Heart left ventricle (tissue), 16 donors: ENCODE data around the gene LHFPL2. TPM values are rescaled to one million over a fixed set of nuclear protein-coding genes. Genes with fewer than 3 reads are reported as not detected.
A peak's percentile ranks its signal among the peaks of the same experiment; 100 is the strongest.
"Not testable (repeated sequence)": the region's sequence is repeated elsewhere in the genome, so short reads cannot be mapped to it uniquely, and the experiment has no call there.

Experiments used
- ATAC-seq, 4 donors: fragments of 200-7000 bp; cut with Tn5 transposase; one replicate each; pipeline ENCODE4 v1.9.1; 2020 to 2022; ENCODE audit warnings: moderate library complexity in 4 of 4, mild to moderate bottlenecking in 3 of 4, moderate number of reproducible peaks in 1 of 4
- DNase-seq, 5 donors: peaks; one replicate each; pipeline ENCODE4 v3.0.0-alpha.2; 2020
- H3K27ac ChIP-seq, 12 donors: fragments of 200-600 bp; sonication (generic) in 4 of 12; one replicate each; pipeline versions ENCODE4 v1.5.0 to v1.8.0; 2016 to 2022; ENCODE audit warnings: mild to moderate bottlenecking in 2 of 12
- H3K27me3 ChIP-seq, 9 donors: fragments of 200-600 bp; sonication (generic) in 2 of 9; one replicate each; pipeline versions ENCODE4 v1.5.1 to v1.8.0; 2016 to 2022; ENCODE audit warnings: mild to moderate bottlenecking in 3 of 9
- H3K36me3 ChIP-seq, 9 donors: fragments of 200-600 bp; sonication (generic) in 2 of 9; one replicate each; pipeline versions ENCODE4 v1.5.0 to v1.8.0; 2018 to 2022; ENCODE audit warnings: mild to moderate bottlenecking in 2 of 9
- H3K4me1 ChIP-seq, 12 donors: fragments of 200-600 bp; sonication (generic) in 4 of 12; one replicate each; pipeline versions ENCODE4 v1.5.0 to v1.8.0; 2016 to 2022; ENCODE audit warnings: mild to moderate bottlenecking in 3 of 12
- H3K4me3 ChIP-seq, 12 donors: fragments of 200-600 bp; sonication (generic) in 4 of 12; one replicate each; pipeline versions ENCODE4 v1.5.0 to v1.8.0; 2017 to 2022; ENCODE audit warnings: mild to moderate bottlenecking in 9 of 12, moderate library complexity in 4 of 12
- H3K9me3 ChIP-seq, 12 donors: fragments of 200-600 bp; sonication (generic) in 4 of 12; one replicate each; pipeline versions ENCODE4 v1.5.0 to v1.8.0; 2016 to 2022; ENCODE audit warnings: mild to moderate bottlenecking in 1 of 12
- POLR2A ChIP-seq, 2 donors: fragments of 450-650 bp; IDR thresholded peaks; one replicate each; pipeline ENCODE4 v1.6.1; 2017; ENCODE audit warnings: antibody characterized with exemption in 2 of 2, mild to moderate bottlenecking in 2 of 2, moderate library complexity in 2 of 2
- WGBS, 4 donors: extraction: QIAGEN DNeasy Blood & Tissue Kit in 2 of 4; methylation state at CpG; one replicate each; pipeline versions ENCODE4 v1.1.5 to v1.1.7; 2013 to 2018; 5-methylcytosine and 5-hydroxymethylcytosine counted together
- intact Hi-C, 10 donors: fragments of 100-400 bp; cut with DNase I; formaldehyde crosslinking; loops; one replicate each; pipeline versions ENCODE4 v1.11.1 to v1.14.2; 2022
- polyA plus RNA-seq, 2 donors: library from polyadenylated mRNA; stranded (reverse); fragments of 200-250 nt; gene quantifications; one replicate each; pipeline ENCODE4 v1.2.3, GENCODE V29; 2013
- total RNA-seq, 9 donors: library from RNA; depleted of rRNA in 2 of 9; stranded (reverse); fragments of >200 nt in 2 of 9; fragmentation: NEBNext Ultra II Directional in 3 of 9; extraction: Animal tissue kit (Norgen Biotek cat#: 25700) in 3 of 9; gene quantifications; one replicate each; pipeline versions ENCODE4 v1.1.0 to v1.2.4, GENCODE V29; 2016 to 2023
- TF ChIP-seq, protein P1 (sequence below), 12 donors: fragments of 200-600 bp; sonication (generic) in 4 of 12; IDR thresholded peaks; one replicate each; pipeline versions ENCODE4 v1.5.0 to v1.8.0; 2018 to 2022; ENCODE audit warnings: antibody characterized with exemption in 12 of 12, mild to moderate bottlenecking in 5 of 12
- donor health status: ischemic (EF 13 %, LVEDD 7.1; RV severe dilation, severe dysfunction).
- donor health status: healthy with polysubstance abuse.
- donor health status: DM: no; HTN: yes; CAD: no.
- donor health status: DM: no; HTN: no; CAD: no.
- donor health status: ischemic (EF 25% LVEDD 6.9; RV normal size, moderate dysfunction).
- donor health status: ischemic (EF 25% LVEDD 5.7; RV mildly dilated, moderate dysfunction).
- donor health status: healthy.
- donor health status: DM: yes; HTN: yes; CAD: no.
- donor health status: ischemic (EF 35%, LVEDD 5.7; RV mildly dilated, moderate dysfunction).
- donor health status: nonischemic (EF 11% LVEDD 7.7; RV severe dilation, severe dysfunction).
- donor health status: DM: yes; HTN: yes; CAD: no.
- donor health status: PGD.
- donor health status: ischemic (EF 29% LVEDD 5.4; RV normal size, mild dysfunction).
- donor health status: nonischemic (EF 23%, LVEDD 6.1; RV moderate dilation, normal function).

The LHFPL2 gene
- total and polyA plus RNA-seq, 11 donors = 1.8 to 35.6 (median 10.1) TPM

DNA sequence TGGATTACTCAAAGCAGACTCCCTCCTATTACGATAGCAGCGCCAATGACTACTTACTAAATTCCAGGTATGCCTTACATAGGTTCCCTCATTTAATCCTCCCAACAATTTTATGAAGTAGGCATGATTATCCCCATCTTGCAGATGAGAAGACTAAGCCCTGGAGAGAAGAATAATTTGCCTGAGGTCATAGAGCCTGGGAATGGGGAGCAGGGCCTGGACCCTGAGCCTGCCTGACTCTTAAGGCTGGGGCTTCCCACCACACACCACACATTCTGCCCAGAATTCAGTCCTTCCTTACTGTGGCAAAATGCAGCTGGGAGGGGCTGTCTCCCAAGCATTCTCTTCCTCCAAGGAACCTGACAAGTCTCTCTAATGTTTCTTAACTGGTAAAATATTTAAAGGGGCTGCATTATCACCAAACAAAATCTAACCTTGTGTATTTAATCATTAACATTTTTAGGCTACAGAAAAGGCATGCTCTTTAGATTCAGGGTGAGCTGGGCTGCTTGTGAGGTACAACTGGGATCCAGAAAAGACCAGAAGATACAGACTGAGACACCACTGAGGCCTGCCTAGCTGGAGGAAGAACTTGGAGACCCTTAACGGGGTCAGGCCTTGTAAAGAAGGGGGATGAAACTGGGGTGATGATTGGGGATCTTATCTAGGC lies 26.1 kb downstream of the LHFPL2 start:
- peaks cover 0 to 8% (median 5%) of the 10 kb centered on the region in 12 donors for H3K9me3 ChIP-seq
- no peak for DNase-seq
- H3K4me3 ChIP-seq = no peak overlapping the region
- TF ChIP-seq POLR2A (IDR thresholded peaks at IDR 0.05) = no peak
- TF ChIP-seq, protein P1, sequence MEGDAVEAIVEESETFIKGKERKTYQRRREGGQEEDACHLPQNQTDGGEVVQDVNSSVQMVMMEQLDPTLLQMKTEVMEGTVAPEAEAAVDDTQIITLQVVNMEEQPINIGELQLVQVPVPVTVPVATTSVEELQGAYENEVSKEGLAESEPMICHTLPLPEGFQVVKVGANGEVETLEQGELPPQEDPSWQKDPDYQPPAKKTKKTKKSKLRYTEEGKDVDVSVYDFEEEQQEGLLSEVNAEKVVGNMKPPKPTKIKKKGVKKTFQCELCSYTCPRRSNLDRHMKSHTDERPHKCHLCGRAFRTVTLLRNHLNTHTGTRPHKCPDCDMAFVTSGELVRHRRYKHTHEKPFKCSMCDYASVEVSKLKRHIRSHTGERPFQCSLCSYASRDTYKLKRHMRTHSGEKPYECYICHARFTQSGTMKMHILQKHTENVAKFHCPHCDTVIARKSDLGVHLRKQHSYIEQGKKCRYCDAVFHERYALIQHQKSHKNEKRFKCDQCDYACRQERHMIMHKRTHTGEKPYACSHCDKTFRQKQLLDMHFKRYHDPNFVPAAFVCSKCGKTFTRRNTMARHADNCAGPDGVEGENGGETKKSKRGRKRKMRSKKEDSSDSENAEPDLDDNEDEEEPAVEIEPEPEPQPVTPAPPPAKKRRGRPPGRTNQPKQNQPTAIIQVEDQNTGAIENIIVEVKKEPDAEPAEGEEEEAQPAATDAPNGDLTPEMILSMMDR (IDR thresholded peaks at IDR 0.05) = no peak
- 92 to 99% (median 96%) methylated on average over 3 of the region's 3 CpGs for WGBS, 4 donors
- peaks cover 0 to 18% (median 3%) of the 10 kb centered on the region in 9 donors for H3K36me3 ChIP-seq
- no peaks in the 10 kb centered on the region for H3K27me3 ChIP-seq
- ATAC-seq = no peak
- no peak overlapping the region for H3K27ac ChIP-seq
- intact Hi-C loops = no loop called here
- peaks cover 0 to 25% (median 11%) of the 10 kb centered on the region in 12 donors for H3K4me1 ChIP-seq

DNA sequence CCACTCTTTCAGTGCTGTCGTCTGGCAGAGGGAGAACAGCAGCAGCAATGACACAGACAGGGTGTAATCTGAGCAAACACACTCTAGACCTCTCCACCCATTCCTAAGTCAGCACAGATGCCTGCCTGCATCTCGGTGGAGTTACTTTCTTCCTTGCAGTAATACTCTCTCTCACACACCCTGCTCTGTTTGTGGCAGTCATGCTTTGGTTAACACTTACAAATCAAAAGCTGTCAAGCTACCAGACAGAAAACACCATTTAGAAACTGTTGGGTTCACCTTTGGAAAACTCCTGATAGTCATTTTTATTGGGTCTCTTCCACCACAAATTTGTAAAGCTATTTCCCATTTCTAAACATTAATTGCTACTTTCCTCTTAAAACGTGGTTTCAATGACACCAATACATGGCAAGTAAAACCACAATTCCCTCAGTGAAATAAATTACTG lies 27.3 kb downstream of the LHFPL2 start:
- Histone ChIP-seq H3K27ac (no peak overlapping the region), H3K9me3 (peaks cover 0 to 8% (median 5%) of the 10 kb centered on the region in 12 donors), H3K4me1 (peaks cover 0 to 18% (median 10%) of the 10 kb centered on the region in 12 donors), H3K36me3 (peaks cover 0 to 18% (median 2%) of the 10 kb centered on the region in 9 donors), H3K27me3 (no peaks in the 10 kb centered on the region), H3K4me3 (no peak overlapping the region)
- no peak for TF ChIP-seq POLR2A (IDR thresholded peaks at IDR 0.05)
- TF ChIP-seq, protein P1 (IDR thresholded peaks at IDR 0.05) = no peak
- ATAC-seq (peak in 1 of 4 donors; percentile 34), DNase-seq (no peak)
- intact Hi-C loops = no loop called here
- WGBS, 4 donors = 48 to 69% (median 56%) methylated on average over 3 of the region's 3 CpGs

DNA sequence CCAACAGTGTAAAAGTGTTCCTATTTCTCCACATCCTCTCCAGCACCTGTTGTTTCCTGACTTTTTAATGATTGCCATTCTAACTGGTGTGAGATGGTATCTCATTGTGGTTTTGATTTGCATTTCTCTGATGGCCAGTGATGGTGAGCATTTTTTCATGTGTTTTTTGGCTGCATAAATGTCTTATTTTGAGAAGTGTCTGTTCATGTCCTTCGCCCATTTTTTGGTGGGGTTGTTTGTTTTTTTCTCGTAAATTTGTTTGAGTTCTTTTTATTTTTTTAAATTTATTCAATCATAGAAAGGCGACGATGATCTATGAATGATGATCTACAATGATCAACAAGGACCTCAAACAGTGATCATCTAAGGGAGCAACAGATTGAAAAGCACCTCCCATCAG lies 28.5 kb downstream of the LHFPL2 start:
- Histone ChIP-seq H3K4me1 (peaks cover 0 to 17% (median 7%) of the 10 kb centered on the region in 12 donors), H3K36me3 (peaks cover 0 to 25% (median 0%) of the 10 kb centered on the region in 9 donors)
- DNase-seq, H3K27ac ChIP-seq, ATAC-seq, H3K27me3 ChIP-seq, H3K9me3 ChIP-seq, H3K4me3 ChIP-seq, intact Hi-C loops: not testable (repeated sequence)
- 94 to 98% (median 96%) methylated on average over 4 of the region's 4 CpGs for WGBS, 4 donors

DNA sequence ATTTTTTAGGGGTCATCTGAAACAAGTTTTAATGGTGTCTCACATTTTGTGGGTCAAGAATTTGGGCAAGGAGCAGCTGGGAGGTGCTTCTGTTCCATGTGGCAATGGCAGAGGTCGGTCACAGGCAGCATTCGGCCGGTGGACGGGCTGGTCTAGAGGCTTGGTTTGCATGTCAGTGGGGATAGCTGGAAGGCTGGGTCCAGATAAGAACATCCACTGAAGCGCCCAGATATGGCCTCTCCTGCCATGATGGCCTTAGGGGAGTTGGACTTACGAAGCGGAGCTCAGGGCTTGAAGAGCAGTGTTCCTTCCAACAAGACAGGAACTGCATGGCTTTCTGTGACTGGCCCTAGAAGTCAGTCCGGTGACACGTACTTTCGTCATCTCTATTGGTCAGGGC lies 30.3 kb downstream of the LHFPL2 start:
- Histone ChIP-seq H3K9me3 (peaks cover 0 to 8% (median 5%) of the 10 kb centered on the region in 12 donors), H3K27ac (no peak overlapping the region), H3K27me3 (no peaks in the 10 kb centered on the region), H3K4me1 (peaks cover 0 to 2% (median 0%) of the 10 kb centered on the region in 12 donors), H3K36me3 (peaks cover 0 to 25% (median 0%) of the 10 kb centered on the region in 9 donors), H3K4me3 (no peak overlapping the region)
- ATAC-seq (no peak), DNase-seq (no peak)
- intact Hi-C loops = no loop called here
- TF ChIP-seq, protein P1 (IDR thresholded peaks at IDR 0.05) = no peak
- TF ChIP-seq POLR2A (IDR thresholded peaks at IDR 0.05) = no peak
- WGBS, 4 donors = 95 to 99% (median 98%) methylated on average over 9 to 10 of the region's 10 CpGs
